GM12891 (cell line): ENCODE measurements around the gene OR5J2. TPM values are rescaled to one million over a fixed set of nuclear protein-coding genes. Genes with fewer than 3 reads are reported as not detected.
"Not testable (repeated sequence)": the region's sequence is repeated elsewhere in the genome, so short reads cannot be mapped to it uniquely, and the experiment has no call there.

Source experiments
- DNase-seq: peaks from one replicate; pipeline ENCODE4 v3.0.0; 2011; ENCODE audit warnings: low spot score; ENCODE audit not compliant: insufficient read length
- FAIRE-seq: peaks from 2 replicates; lab custom pipeline; 2011; peaks lifted over from hg19 to GRCh38; lab: Jason Lieb, UNC
- PAX5 ChIP-seq: IDR thresholded peaks from 2 replicates; pipeline ENCODE4 v1.6.1; 2011; ENCODE audit warnings: low read length, moderate library complexity, mild to moderate bottlenecking; ENCODE audit not compliant: insufficient read depth, severe bottlenecking
- POLR2A ChIP-seq: IDR thresholded peaks from 2 replicates; pipeline ENCODE4 v1.6.1; 2011; ENCODE audit warnings: low read depth, low read length, control low read depth
- POLR2AphosphoS5 ChIP-seq: IDR thresholded peaks from 2 replicates; pipeline ENCODE4 v1.6.1; 2011; ENCODE audit warnings: low read depth, low read length, control low read depth
- POU2F2 ChIP-seq: IDR thresholded peaks from 2 replicates; pipeline ENCODE4 v1.6.1; 2011; ENCODE audit warnings: low read depth, mild to moderate bottlenecking, control low read depth, low read length, moderate library complexity
- SPI1 ChIP-seq: IDR thresholded peaks from 2 replicates; pipeline ENCODE4 v1.6.1; 2011; ENCODE audit warnings: low read depth, low read length, control low read depth
- TAF1 ChIP-seq: IDR thresholded peaks from 2 replicates; pipeline ENCODE4 v1.6.1; 2011; ENCODE audit warnings: low read depth, low read length, control low read depth
- polyA plus RNA-seq: library from polyadenylated mRNA; unstranded; fragments of >200 nt; gene quantifications from one replicate; pipeline ENCODE4 v1.2.1, GENCODE V29; 2012; ENCODE audit warnings: low read depth, missing spikeins, inconsistent platforms; ENCODE audit not compliant: missing spikeins

OR5J2 gene
- not detected for polyA plus RNA-seq

DNA sequence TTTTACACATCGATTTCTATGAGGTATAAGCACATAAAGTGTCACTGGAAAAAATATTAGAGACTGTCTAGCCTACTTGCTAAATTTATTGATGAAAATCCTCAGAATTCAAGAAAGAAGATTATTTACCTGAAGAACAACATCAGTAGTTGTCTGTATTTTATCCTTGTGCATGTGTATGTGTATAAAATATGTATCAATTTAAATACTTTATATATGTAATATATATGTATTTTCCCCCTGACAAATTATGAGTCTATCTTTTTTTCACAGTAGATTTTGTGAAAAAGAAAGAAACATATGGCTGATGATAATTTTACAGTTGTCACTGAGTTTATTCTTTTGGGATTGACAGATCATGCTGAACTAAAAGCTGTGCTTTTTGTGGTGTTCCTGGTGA, at the start of gene OR5J2:
TSS of gene OR5J2 (plus strand) at position 301 of the 400 bp plus-strand sequence. CDS start at position 301, 0 bp downstream.
- DNase-seq = no peak
- TF ChIP-seq POLR2A (no peak), TAF1 (no peak), PAX5 (no peak), SPI1 (no peak), POLR2AphosphoS5 (no peak), POU2F2 (no peak)
- no peak for FAIRE-seq

DNA sequence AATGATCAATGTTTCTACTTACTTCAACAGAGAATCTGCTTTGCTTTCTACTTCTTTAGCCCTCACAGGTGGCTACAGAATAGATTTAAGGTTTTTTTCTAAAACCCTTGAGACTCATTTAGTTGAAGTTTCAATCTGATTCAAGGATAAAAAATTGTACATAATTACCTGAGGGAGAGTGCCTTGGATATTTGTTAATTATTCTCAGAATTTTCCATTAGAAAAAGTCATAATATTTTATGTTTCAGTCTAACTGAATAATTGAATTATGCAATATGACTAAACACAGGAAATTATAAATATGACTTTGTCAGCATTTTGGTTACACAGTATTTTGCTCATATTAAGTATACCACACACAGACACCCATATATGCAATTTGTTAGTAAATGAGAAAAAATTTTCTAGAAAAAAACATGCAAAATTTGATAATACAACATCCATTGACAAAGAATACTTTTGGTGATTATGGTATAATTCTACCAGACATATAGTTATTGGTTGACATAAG, 36.2 kb upstream of the OR5J2 start, which contains the start of gene OR8J3:
TSS of gene OR8J3 (minus strand) at position 51 of the 511 bp plus-strand sequence. CDS start 2,483 bp downstream, outside the sequence.
- FAIRE-seq = no peak
- TF ChIP-seq POLR2A = no peak
- TF ChIP-seq POLR2AphosphoS5 = no peak
- no peak for TF ChIP-seq PAX5
- TF ChIP-seq POU2F2 = no peak
- DNase-seq = no peak

- DNase-seq, FAIRE-seq: not testable (repeated sequence)
Observed at GRCh38 chr11:56143681-56144080, 32.7 kb upstream of the OR5J2 start.

DNA sequence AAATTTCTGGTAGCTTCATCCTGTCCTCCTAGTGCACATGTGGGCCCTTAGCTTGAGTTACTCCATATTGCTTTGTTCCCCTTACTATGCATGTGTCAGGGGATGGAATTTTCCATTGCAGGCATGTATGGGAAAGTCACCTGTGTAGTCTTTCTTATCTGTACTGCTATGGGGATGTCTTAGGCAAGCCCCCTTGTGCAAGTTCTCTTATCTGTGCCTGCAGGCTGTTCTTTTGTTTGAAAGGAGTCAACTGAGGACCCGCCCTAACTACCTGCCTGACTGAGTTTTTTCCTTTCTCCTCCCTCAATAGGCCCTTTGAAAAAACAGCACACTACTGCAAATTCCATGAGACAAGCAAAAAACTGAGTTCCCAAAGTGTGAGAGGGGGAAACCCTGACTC, 25.0 kb upstream of the OR5J2 start:
- FAIRE-seq = no peak
- TF ChIP-seq PAX5 (no peak), TAF1 (no peak), POU2F2 (no peak)
- no peak for DNase-seq

- no peak for DNase-seq
- no peak for FAIRE-seq
- TF ChIP-seq POLR2A (no peak), SPI1 (no peak), POLR2AphosphoS5 (no peak), POU2F2 (no peak), PAX5 (no peak), TAF1 (no peak)
Observed at GRCh38 chr11:56152333-56152732, 24.1 kb upstream of the OR5J2 start.

DNA sequence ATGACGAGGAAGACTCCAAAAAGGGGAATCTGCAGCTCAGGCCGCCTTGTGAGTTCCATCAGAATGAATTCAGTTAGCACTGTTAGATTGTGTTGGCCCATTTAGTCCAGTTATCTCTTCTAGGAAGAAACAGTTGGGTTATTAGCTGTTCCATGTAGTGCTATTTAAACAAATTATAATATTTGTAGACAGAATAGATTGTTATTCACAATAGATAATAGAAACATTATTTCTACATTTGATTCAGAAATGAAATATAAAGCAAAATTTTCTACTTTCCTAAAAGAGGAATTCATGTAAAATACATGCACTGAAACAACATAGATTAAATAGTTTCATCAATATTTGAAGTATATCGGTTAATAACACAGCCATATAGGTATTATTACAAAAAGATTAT, 16.2 kb upstream of the OR5J2 start, which contains the start of gene OR8K5:
TSS of gene OR8K5 (minus strand) at position 101 of the 400 bp plus-strand sequence. CDS start at position 101, 0 bp downstream.
- TF ChIP-seq TAF1 = no peak
- no peak for TF ChIP-seq SPI1
- TF ChIP-seq POLR2AphosphoS5 = no peak
- no peak for TF ChIP-seq PAX5
- no peak for TF ChIP-seq POLR2A
- no peak for TF ChIP-seq POU2F2
- DNase-seq (no peak), FAIRE-seq (no peak)

DNA sequence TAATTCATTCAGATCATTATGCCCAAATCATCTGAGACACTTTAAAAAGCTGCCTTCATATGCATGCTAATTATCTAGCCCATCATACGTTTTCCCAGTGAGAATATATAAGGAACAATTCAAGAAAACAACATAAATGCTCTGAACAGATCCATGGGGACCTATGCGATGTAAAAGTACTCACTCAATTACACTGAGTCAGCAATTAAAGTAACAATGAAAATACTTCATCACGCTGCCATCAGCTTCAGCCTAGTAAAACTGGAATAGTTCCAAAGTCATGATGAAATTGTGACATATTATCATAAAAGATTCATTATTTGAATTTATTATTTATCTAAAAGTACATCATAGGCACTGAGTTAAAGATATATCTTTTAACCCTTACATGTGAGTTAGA, 12.6 kb upstream of the OR5J2 start:
- DNase-seq (no peak), FAIRE-seq (no peak)
- TF ChIP-seq TAF1 (no peak), PAX5 (no peak), POU2F2 (no peak), POLR2AphosphoS5 (no peak), POLR2A (no peak), SPI1 (no peak)

DNA sequence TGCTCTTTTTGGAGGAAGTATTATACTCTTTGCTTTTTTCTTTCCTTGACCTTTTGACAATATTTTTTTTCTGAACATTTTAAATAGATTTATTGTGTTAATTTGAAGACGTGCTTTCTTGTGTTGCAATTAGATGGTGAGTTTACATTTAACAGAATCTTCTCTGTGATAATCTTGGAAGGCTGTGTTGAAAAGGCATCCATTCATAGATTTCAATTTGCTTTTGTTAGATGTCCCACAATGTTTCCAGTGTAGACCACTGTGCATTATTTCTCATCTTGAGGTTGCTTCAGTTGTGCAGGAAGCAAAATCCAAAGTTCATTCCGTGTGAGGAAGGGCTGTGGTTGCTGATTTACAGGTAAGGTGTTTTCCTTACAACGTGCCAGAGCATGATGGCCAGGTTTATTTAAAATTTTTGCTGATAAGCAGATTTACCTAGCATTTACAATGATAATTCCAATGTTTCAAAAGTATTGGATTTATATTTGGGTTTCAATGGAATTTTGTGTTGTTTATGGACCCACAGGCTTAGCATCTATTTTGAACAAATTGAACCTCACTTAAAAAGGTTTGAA, 4.1 kb upstream of the OR5J2 start:
- no peak for FAIRE-seq
- no peak for DNase-seq
- TF ChIP-seq PAX5 = no peak
- TF ChIP-seq POU2F2 = no peak
- no peak for TF ChIP-seq POLR2AphosphoS5
- no peak for TF ChIP-seq SPI1
- TF ChIP-seq TAF1 = no peak
- no peak for TF ChIP-seq POLR2A

DNA sequence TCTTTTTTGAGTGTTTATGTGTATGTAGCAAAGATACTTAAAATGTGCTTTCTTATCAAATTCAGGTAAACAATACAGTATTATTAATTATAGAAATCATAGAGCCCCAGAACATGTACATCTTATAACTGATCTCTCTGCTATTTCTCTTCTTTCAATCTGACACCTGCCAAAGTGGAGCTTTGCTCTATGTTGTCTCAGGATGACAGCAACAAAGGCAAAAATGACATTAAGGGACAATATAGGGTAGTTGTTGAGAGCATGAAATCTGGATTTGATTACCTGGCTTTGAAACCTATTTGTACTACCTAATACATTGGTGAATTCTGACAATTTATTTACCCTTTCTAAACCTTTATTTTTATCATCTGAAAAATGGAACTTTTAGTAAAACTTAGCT, 7.0 kb downstream of the OR5J2 start:
- DNase-seq (no peak), FAIRE-seq (no peak)
- TF ChIP-seq POLR2A = no peak
- no peak for TF ChIP-seq TAF1
- TF ChIP-seq SPI1 = no peak

DNA sequence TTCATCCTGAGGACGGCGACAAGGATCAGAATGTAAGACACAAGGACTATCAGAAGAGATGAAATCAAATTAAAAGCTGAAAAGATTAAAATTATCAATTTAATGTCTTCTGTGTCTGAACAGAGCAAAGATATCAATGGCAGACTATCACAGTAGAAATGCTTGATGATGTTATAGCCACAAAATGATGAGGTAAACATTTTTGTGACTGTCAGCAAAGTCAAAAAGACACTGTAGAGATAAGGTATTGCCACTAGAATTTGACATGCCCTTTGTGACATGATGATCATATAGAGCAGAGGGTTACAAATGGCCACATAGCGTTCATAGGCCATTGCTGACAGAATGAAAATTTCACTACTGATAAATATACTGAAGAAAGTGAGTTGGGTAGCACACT, 12.2 kb downstream of the OR5J2 start:
- TF ChIP-seq POLR2A (no peak), POLR2AphosphoS5 (no peak), TAF1 (no peak), PAX5 (no peak), POU2F2 (no peak), SPI1 (no peak)
- no peak for FAIRE-seq
- no peak for DNase-seq

DNA sequence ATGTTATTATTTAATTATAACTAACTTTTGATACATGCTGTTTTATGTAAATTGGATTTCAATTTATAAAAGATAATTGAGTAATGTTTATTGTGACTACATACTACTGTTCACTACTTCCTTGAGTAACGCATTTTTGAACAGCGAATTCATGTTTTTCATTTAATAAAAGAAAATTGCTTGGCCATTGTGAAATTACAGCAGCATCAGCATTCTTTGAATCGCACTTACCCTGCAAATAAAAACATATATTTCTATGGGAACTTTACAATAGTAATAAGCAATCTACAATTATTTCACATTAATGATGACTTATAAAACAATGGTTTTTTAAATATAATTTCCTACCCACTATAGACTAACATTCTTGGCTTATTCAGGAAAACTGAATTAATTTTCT, 20.3 kb downstream of the OR5J2 start:
- FAIRE-seq (no peak), DNase-seq (no peak)
- no peak for TF ChIP-seq POLR2AphosphoS5
- TF ChIP-seq POLR2A = no peak
- no peak for TF ChIP-seq PAX5
- TF ChIP-seq SPI1 = no peak
- no peak for TF ChIP-seq TAF1
- TF ChIP-seq POU2F2 = no peak
